GM18867 (cell line): Measurements from ENCODE around the gene GYPA.
A peak's percentile ranks its signal among the peaks of the same experiment; 100 is the strongest.
"Not testable (repeated sequence)": the region's sequence is repeated elsewhere in the genome, so short reads cannot be mapped to it uniquely, and the experiment has no call there.

Experiments used
- ATAC-seq: cut with Tn5 transposase; IDR thresholded peaks from one replicate; pipeline ENCODE4 v1.9.1; 2021; ENCODE audit warnings: mild to moderate bottlenecking, moderate library complexity; ENCODE audit not compliant: unreplicated experiment

GYPA gene

GRCh38 chr4:144129336-144129875, 11.1 kb downstream of the GYPA start:
- ATAC-seq: not testable (repeated sequence)

- not testable (repeated sequence) for ATAC-seq
Measured at GRCh38 chr4:144128709-144129320, 11.7 kb downstream of the GYPA start.

GRCh38 chr4:144125109-144125508, 15.4 kb downstream of the GYPA start:
- not testable (repeated sequence) for ATAC-seq

GRCh38 chr4:144123982-144124635, 16.4 kb downstream of the GYPA start:
- not testable (repeated sequence) for ATAC-seq

GRCh38 chr4:144123269-144123668, 17.2 kb downstream of the GYPA start:
- ATAC-seq: not testable (repeated sequence)

GRCh38 chr4:144119752-144120151, 20.8 kb downstream of the GYPA start:
- not testable (repeated sequence) for ATAC-seq

GRCh38 chr4:144115519-144115918, 25.0 kb downstream of the GYPA start:
- peak; percentile 81 for ATAC-seq

GRCh38 chr4:144113546-144113945, 27.0 kb downstream of the GYPA start:
- no peak for ATAC-seq

GRCh38 chr4:144104509-144105130, 35.9 kb downstream of the GYPA start:
- no peak for ATAC-seq

GRCh38 chr4:144097776-144098175, 42.7 kb downstream of the GYPA start:
- not testable (repeated sequence) for ATAC-seq

GRCh38 chr4:144093995-144094394, 46.5 kb downstream of the GYPA start:
- ATAC-seq: not testable (repeated sequence)

- not testable (repeated sequence) for ATAC-seq
Measured at GRCh38 chr4:144091181-144091580, 49.3 kb downstream of the GYPA start.

GRCh38 chr4:144090744-144091143, 49.8 kb downstream of the GYPA start:
- ATAC-seq: no peak

- ATAC-seq: not testable (repeated sequence)
Measured at GRCh38 chr4:144082053-144082452, 58.5 kb downstream of the GYPA start.

GRCh38 chr4:144080135-144080534, 60.4 kb downstream of the GYPA start:
- not testable (repeated sequence) for ATAC-seq

- not testable (repeated sequence) for ATAC-seq
Measured at GRCh38 chr4:144078746-144079145, 61.8 kb downstream of the GYPA start.

GRCh38 chr4:144061556-144061955, 79.0 kb downstream of the GYPA start:
- ATAC-seq: not testable (repeated sequence)

- not testable (repeated sequence) for ATAC-seq
Measured at GRCh38 chr4:144060234-144060859, 80.2 kb downstream of the GYPA start.
